OCI-LY1 (cell line): ENCODE measurements around the gene EPN2.

Source experiments
- CTCF ChIP-seq: fragments of 200-600 bp; sonication (generic), shearing (Covaris generic); IDR thresholded peaks from 2 replicates; pipeline ENCODE4 v1.5.1; 2017; ENCODE audit warnings: mild to moderate bottlenecking, antibody characterized with exemption, low read length, moderate library complexity, mixed read lengths
- EZH2 ChIP-seq: fragments of 200-600 bp; sonication (generic), shearing (Covaris generic); IDR thresholded peaks from 2 replicates; pipeline ENCODE4 v1.8.0; 2017; ENCODE audit warnings: borderline replicate concordance, mixed run types, mild to moderate bottlenecking, antibody characterized with exemption, low read length, moderate library complexity, mixed read lengths

- no peak for TF ChIP-seq CTCF
- no peak for TF ChIP-seq EZH2
Measured at GRCh38 chr17:19305761-19306159, 68.6 kb downstream of the EPN2 start.
